Fibroblast of pulmonary artery (primary cell): ENCODE results near the gene NRF1.
A peak's percentile ranks its signal among the peaks of the same experiment; 100 is the strongest.
"Not testable (repeated sequence)": the region's sequence is repeated elsewhere in the genome, so short reads cannot be mapped to it uniquely, and the experiment has no call there.

Experiments used
- DNase-seq: peaks from one replicate; pipeline ENCODE4 v3.0.0-alpha.2; 2010; ENCODE audit warnings: low read depth
- H3K4me3 ChIP-seq: replicated peaks from 2 replicates; pipeline ENCODE4 v1.5.1; 2011; ENCODE audit warnings: low read depth, mild to moderate bottlenecking, control low read depth, low read length, moderate library complexity
- TF ChIP-seq, protein P1 (sequence below): IDR thresholded peaks from 2 replicates; pipeline ENCODE4 v1.5.1; 2011; ENCODE audit warnings: mild to moderate bottlenecking, control low read depth, low read length, inconsistent platforms; ENCODE audit errors: missing control alignments

NRF1 gene

DNA sequence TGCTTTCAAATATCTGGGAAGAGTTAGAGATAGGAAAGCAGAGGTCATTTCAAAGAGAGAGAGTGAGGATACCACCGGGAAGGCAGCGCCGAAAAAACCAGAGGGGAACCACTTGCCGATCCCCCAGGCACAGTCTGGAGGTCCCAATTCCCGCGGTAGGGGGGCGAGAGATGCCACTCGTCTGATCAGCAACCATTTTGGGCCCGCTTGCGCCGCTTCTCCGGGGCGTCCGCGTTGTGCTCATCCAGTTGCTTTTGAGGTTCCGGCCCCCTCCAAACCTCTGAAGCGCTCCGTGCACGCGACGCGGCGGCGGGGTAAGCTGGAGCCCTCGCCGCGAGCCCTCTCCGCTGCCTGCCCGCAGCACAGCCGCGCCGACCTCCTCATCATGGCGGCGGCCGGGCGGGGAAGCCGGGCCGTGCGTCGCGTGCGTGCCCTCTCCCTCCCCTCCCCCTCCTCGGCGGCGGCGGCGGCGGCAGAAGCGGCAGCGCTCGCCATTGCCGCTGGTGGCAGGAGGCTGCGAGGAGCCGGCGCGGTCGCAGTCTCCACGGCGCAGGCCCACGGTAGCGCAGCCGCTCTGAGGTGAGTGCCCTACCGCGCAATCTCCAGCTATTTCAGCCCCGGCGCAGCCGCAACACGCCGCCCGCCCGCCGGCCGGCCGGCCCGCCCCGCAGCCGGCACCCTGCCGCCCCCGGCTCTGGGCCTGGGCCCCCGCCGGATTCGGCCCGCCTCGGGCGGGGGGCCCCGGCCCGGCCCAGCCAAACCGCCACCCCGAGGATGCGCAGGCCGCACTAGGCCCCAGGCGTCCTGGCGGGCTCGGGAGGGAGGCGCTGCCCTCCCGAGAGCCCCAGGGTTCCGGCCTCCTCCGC lies at the start of gene NRF1:
Gene NRF1 (plus strand): TSS at position 475 of the 866 bp plus-strand sequence. CDS start 45,632 bp downstream, outside the sequence.
- DNase-seq = peak; percentile 92
- TF ChIP-seq, protein P1, sequence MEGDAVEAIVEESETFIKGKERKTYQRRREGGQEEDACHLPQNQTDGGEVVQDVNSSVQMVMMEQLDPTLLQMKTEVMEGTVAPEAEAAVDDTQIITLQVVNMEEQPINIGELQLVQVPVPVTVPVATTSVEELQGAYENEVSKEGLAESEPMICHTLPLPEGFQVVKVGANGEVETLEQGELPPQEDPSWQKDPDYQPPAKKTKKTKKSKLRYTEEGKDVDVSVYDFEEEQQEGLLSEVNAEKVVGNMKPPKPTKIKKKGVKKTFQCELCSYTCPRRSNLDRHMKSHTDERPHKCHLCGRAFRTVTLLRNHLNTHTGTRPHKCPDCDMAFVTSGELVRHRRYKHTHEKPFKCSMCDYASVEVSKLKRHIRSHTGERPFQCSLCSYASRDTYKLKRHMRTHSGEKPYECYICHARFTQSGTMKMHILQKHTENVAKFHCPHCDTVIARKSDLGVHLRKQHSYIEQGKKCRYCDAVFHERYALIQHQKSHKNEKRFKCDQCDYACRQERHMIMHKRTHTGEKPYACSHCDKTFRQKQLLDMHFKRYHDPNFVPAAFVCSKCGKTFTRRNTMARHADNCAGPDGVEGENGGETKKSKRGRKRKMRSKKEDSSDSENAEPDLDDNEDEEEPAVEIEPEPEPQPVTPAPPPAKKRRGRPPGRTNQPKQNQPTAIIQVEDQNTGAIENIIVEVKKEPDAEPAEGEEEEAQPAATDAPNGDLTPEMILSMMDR = no peak

DNA sequence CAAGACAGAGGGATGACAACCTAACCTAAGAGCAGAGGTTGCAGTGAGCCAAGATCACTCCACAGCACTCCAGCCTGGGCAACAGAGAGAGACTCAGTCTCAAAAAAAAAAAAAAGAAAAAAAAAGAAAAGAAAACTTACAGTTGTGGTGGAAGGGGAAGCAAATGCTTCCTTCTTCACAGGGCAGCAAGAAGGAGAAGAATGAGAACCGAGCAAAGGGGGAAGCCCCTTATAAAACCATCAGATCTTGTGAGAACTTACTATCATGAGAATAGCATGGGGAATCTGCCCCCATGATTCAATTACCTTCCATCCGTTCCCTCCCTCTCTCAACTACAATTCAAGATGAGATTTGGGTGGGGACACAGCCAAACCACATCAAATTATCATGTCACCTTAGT lies 45.2 kb upstream of the NRF1 start:
- DNase-seq = not testable (repeated sequence)

More for the DNA sequence above, at the start of gene NRF1:
- peak within 1 kb of the TSS; percentile 97 for H3K4me3 ChIP-seq

DNA sequence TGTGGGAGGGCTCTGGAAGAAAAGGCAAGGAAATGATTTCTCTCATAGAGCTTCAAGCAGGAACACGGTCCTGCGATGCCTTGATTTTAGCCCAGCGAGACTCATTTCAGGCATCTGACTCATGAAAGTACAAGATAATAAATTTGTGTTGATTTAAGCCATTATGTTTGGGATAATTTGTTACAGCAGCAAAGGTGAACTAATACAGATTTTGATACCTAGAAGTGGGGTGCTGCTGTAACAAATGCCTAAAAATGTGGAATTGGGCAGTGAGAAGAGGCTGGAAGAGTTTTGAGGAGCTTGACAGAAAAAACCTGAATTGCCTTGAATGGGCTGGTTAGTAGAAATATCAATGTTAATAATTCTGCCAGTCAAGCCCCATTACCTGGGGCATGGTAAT lies 44.1 kb upstream of the NRF1 start:
- TF ChIP-seq, protein P1 = no peak
- DNase-seq = no peak
- H3K4me3 ChIP-seq = no peak overlapping the region

More for the DNA sequence above, 45.2 kb upstream of the NRF1 start:
- not testable (repeated sequence) for H3K4me3 ChIP-seq

DNA sequence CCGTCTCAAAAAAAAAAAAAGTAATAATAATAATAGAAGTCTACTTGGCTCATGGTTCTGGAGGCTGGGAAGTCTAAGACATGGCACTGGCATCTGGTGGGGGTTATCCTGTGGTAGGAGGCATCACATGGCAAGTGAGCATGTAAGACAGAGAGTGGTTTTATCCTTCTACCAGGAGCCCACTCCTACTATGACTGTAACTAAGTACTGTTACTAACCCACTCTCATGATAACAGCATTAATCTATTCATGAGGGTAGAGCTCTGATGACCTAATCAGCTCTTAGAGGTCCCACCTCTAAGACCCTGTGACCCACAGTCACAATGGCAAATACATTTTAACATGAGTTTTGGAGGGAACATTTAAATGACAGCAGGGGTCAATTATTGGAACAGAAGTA lies 43.3 kb upstream of the NRF1 start:
- TF ChIP-seq, protein P1 = no peak
- H3K4me3 ChIP-seq = no peak overlapping the region
- DNase-seq = no peak

DNA sequence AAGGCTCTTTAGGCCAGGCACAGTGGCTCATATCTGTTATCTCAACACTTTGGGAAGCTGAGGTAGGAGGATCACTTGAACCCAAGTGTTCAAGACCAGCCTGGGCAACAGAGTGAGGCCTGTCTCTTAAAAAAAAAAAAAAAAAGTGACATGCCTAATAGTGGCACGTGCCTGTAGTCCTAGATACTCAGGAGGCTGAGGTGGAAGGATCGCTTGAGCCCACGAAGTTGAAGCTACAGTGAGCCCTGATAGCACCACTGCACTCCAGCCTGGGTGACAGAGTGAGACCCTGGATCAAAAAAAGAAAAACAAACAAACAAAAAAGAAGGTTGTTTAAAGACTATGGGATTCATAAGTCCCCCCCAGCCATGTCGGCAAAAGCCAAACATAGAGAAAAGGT lies 42.2 kb upstream of the NRF1 start:
- H3K4me3 ChIP-seq = no peak overlapping the region
- TF ChIP-seq, protein P1 = no peak
- no peak for DNase-seq

DNA sequence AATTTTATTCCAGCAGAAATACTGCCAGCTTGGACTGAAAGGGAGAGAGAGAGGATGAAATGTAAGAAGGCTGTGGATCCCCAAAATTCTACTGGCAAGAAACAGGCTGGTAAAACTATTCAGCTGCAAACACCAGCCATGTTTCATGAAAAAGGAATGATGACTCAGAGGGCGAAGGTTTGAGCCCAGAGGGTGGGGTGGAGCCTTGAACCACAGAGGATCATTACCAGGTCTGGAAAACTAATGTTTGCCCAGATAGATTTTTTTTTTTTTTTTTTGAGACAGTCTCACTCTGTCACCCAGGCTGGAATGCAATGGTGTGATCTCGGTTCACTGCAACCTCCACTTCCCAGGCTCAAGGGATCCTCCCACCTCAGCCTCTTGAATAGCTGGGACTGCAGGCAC lies 41.7 kb upstream of the NRF1 start:
- H3K4me3 ChIP-seq = no peak overlapping the region
- peak; percentile 60 for DNase-seq
- TF ChIP-seq, protein P1 = no peak

DNA sequence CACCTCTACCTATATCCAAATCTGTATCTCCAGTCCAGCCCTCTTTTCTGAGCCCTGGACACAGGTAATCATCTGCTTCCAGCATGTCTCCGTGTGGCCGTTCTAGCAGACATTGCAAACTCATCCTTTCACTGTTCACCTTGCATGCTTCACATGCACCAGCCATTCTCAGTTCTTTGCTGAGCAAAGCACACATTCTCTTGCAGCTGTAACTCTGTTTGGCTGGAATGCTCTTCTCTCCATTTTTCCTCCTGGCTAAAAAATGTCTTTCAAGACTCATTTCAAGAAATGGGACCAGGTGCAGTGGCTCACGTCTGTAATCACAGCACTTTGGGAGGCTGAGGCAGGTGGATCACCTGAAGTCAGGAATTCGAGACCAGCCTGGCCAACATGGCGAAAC lies 40.3 kb upstream of the NRF1 start:
- no peak for DNase-seq
- TF ChIP-seq, protein P1 = no peak
- H3K4me3 ChIP-seq = no peak overlapping the region
